ENCODE measurements around the gene PLXNA1. TPM values are rescaled to one million over a fixed set of nuclear protein-coding genes. Genes with fewer than 3 reads are reported as not detected.

Gene PLXNA1
- total and polyA plus RNA-seq, 2 experiments from 2014 or later: 11.0 to 73.5 TPM

DNA sequence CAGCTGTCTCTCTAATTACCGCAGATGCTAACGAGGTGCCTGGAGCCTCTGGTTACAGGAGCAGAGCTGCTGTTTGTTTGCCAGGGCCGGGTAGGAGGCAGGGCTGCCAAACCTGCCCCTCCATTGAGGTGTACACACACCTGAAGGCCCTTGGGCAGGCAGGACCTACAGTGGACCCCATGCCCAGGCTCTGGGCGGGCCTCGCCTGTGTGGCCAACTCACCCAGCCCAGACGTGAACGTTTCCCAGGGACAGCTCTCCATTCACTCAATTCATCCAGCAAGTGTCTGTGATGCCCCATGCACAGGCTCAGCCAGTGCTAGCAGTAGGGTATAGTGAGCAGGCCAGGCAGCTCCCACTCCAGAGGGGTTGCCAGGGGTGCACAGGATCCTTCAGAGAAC is 43.7 kb downstream of the PLXNA1 start:
- TF ChIP-seq POLR2AphosphoS5 (IDR thresholded peaks at IDR 0.05; ENCODE audit: low read depth) (no peak), STAT1 (IDR thresholded peaks at IDR 0.05; ENCODE audit: unreplicated experiment) (no peak), ZNF114 (CRISPR knock-in tag; IDR thresholded peaks at IDR 0.05) (no peak), JUNB (IDR thresholded peaks at IDR 0.05; ENCODE audit: unreplicated experiment) (no peak), CREB1 (CRISPR knock-in tag; IDR thresholded peaks at IDR 0.05; ENCODE audit: low read depth) (no peak)
- TF ChIP-seq, protein P1, sequence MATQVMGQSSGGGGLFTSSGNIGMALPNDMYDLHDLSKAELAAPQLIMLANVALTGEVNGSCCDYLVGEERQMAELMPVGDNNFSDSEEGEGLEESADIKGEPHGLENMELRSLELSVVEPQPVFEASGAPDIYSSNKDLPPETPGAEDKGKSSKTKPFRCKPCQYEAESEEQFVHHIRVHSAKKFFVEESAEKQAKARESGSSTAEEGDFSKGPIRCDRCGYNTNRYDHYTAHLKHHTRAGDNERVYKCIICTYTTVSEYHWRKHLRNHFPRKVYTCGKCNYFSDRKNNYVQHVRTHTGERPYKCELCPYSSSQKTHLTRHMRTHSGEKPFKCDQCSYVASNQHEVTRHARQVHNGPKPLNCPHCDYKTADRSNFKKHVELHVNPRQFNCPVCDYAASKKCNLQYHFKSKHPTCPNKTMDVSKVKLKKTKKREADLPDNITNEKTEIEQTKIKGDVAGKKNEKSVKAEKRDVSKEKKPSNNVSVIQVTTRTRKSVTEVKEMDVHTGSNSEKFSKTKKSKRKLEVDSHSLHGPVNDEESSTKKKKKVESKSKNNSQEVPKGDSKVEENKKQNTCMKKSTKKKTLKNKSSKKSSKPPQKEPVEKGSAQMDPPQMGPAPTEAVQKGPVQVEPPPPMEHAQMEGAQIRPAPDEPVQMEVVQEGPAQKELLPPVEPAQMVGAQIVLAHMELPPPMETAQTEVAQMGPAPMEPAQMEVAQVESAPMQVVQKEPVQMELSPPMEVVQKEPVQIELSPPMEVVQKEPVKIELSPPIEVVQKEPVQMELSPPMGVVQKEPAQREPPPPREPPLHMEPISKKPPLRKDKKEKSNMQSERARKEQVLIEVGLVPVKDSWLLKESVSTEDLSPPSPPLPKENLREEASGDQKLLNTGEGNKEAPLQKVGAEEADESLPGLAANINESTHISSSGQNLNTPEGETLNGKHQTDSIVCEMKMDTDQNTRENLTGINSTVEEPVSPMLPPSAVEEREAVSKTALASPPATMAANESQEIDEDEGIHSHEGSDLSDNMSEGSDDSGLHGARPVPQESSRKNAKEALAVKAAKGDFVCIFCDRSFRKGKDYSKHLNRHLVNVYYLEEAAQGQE (IDR thresholded peaks at IDR 0.05; ENCODE audit: unreplicated experiment): no peak
- TF ChIP-seq, protein P2, sequence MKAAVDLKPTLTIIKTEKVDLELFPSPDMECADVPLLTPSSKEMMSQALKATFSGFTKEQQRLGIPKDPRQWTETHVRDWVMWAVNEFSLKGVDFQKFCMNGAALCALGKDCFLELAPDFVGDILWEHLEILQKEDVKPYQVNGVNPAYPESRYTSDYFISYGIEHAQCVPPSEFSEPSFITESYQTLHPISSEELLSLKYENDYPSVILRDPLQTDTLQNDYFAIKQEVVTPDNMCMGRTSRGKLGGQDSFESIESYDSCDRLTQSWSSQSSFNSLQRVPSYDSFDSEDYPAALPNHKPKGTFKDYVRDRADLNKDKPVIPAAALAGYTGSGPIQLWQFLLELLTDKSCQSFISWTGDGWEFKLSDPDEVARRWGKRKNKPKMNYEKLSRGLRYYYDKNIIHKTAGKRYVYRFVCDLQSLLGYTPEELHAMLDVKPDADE (IDR thresholded peaks at IDR 0.05): no peak
- TF ChIP-seq, protein P3, sequence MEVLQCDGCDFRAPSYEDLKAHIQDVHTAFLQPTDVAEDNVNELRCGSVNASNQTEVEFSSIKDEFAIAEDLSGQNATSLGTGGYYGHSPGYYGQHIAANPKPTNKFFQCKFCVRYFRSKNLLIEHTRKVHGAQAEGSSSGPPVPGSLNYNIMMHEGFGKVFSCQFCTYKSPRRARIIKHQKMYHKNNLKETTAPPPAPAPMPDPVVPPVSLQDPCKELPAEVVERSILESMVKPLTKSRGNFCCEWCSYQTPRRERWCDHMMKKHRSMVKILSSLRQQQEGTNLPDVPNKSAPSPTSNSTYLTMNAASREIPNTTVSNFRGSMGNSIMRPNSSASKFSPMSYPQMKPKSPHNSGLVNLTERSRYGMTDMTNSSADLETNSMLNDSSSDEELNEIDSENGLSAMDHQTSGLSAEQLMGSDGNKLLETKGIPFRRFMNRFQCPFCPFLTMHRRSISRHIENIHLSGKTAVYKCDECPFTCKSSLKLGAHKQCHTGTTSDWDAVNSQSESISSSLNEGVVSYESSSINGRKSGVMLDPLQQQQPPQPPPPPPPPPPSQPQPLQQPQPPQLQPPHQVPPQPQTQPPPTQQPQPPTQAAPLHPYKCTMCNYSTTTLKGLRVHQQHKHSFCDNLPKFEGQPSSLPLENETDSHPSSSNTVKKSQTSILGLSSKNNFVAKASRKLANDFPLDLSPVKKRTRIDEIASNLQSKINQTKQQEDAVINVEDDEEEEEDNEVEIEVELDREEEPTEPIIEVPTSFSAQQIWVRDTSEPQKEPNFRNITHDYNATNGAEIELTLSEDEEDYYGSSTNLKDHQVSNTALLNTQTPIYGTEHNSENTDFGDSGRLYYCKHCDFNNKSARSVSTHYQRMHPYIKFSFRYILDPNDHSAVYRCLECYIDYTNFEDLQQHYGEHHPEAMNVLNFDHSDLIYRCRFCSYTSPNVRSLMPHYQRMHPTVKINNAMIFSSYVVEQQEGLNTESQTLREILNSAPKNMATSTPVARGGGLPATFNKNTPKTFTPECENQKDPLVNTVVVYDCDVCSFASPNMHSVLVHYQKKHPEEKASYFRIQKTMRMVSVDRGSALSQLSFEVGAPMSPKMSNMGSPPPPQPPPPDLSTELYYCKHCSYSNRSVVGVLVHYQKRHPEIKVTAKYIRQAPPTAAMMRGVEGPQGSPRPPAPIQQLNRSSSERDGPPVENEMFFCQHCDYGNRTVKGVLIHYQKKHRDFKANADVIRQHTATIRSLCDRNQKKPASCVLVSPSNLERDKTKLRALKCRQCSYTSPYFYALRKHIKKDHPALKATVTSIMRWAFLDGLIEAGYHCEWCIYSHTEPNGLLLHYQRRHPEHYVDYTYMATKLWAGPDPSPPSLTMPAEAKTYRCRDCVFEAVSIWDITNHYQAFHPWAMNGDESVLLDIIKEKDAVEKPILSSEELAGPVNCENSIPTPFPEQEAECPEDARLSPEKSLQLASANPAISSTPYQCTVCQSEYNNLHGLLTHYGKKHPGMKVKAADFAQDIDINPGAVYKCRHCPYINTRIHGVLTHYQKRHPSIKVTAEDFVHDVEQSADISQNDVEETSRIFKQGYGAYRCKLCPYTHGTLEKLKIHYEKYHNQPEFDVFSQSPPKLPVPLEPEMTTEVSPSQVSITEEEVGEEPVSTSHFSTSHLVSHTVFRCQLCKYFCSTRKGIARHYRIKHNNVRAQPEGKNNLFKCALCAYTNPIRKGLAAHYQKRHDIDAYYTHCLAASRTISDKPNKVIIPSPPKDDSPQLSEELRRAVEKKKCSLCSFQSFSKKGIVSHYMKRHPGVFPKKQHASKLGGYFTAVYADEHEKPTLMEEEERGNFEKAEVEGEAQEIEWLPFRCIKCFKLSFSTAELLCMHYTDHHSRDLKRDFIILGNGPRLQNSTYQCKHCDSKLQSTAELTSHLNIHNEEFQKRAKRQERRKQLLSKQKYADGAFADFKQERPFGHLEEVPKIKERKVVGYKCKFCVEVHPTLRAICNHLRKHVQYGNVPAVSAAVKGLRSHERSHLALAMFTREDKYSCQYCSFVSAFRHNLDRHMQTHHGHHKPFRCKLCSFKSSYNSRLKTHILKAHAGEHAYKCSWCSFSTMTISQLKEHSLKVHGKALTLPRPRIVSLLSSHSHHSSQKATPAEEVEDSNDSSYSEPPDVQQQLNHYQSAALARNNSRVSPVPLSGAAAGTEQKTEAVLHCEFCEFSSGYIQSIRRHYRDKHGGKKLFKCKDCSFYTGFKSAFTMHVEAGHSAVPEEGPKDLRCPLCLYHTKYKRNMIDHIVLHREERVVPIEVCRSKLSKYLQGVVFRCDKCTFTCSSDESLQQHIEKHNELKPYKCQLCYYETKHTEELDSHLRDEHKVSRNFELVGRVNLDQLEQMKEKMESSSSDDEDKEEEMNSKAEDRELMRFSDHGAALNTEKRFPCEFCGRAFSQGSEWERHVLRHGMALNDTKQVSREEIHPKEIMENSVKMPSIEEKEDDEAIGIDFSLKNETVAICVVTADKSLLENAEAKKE (CRISPR knock-in tag; IDR thresholded peaks at IDR 0.05): no peak
- no peak overlapping the region for H3K27ac Mint-ChIP-seq
- Histone ChIP-seq H3K27me3 (ENCODE audit: insufficient read depth) (no peaks in the 10 kb centered on the region), H3K27ac (ENCODE audit: low read depth) (no peak overlapping the region), H4K20me1 (replicated peaks; ENCODE audit: insufficient read depth) (no peaks in the 10 kb centered on the region), H3K36me3 (ENCODE audit: insufficient read depth) (no peaks in the 10 kb centered on the region), H2AFZ (no peak overlapping the region), H3F3A (replicated peaks; ENCODE audit: low read depth) (no peaks in the 10 kb centered on the region), H3K79me2 (replicated peaks; ENCODE audit: insufficient read depth) (no peaks in the 10 kb centered on the region), H3K4me3 (no peak overlapping the region), H3K9me2 (ENCODE audit: insufficient read depth) (no peaks in the 10 kb centered on the region), H3K4me1 (ENCODE audit: insufficient read depth) (no peaks in the 10 kb centered on the region), H3K4me2 (no peak overlapping the region)
- DNase-seq (ENCODE audit: low spot score) (no peak), ATAC-seq (no peak)
- no peaks in the 10 kb centered on the region for H3K9me3 Mint-ChIP-seq
- H3K36me3 Mint-ChIP-seq (ENCODE audit: low read depth): peaks cover 16% of the 10 kb centered on the region
- H3K4me3 Mint-ChIP-seq: no peak overlapping the region
- H3K27me3 Mint-ChIP-seq (ENCODE audit: insufficient read depth, low read depth, poor library complexity): peaks cover 5% of the 10 kb centered on the region
- H3K4me1 Mint-ChIP-seq: no peaks in the 10 kb centered on the region; the same call in 2 of the 3 replicates

Data from GM23338 (cell line).